SU-DHL-6 (cell line): ENCODE data around the gene MRPL2.

Experiments
- H2AFZ ChIP-seq: fragments of 200-600 bp; sonication (generic); 2 replicates; pipeline ENCODE4 v1.6.1; 2014; ENCODE audit warnings: low read depth, mild to moderate bottlenecking, moderate library complexity, mixed read lengths, antibody characterized with exemption, low read length; ENCODE audit not compliant: severe bottlenecking
- H3F3A ChIP-seq: fragments of 200-600 bp; shearing (Covaris generic); 2 replicates; pipeline ENCODE4 v1.6.0; 2016; ENCODE audit warnings: antibody characterized with exemption, mild to moderate bottlenecking; ENCODE audit not compliant: insufficient read depth
- H3K27ac ChIP-seq: fragments of 200-600 bp; sonication (generic); 2 replicates; pipeline ENCODE4 v1.5.1; 2016; ENCODE audit warnings: low read depth, mild to moderate bottlenecking, low read length, moderate library complexity, mixed read lengths
- H3K27me3 ChIP-seq: fragments of 200-600 bp; sonication (generic), shearing (Covaris generic); 2 replicates; pipeline ENCODE4 v1.6.0; 2014; ENCODE audit warnings: mild to moderate bottlenecking, low read length
- H3K36me3 ChIP-seq: fragments of 200-600 bp; sonication (generic); 2 replicates; pipeline ENCODE4 v1.6.1; 2014; ENCODE audit warnings: mild to moderate bottlenecking, low read length, mixed read lengths
- H3K4me2 ChIP-seq: fragments of 300-600, 200-600 bp; shearing (Covaris generic), sonication (generic); 2 replicates; pipeline ENCODE4 v1.6.0; 2014; ENCODE audit warnings: low read length, low read depth, mild to moderate bottlenecking; ENCODE audit not compliant: poor library complexity, severe bottlenecking
- H3K4me3 ChIP-seq: fragments of 200-600 bp; sonication (generic); 2 replicates; pipeline ENCODE4 v1.5.1; 2014; ENCODE audit warnings: antibody characterized with exemption, low read length, mild to moderate bottlenecking, mixed read lengths; ENCODE audit not compliant: insufficient read depth, poor library complexity, severe bottlenecking
- H3K79me2 ChIP-seq: fragments of 200-600 bp; sonication (generic); 2 replicates; pipeline ENCODE4 v1.6.1; 2014; ENCODE audit warnings: mild to moderate bottlenecking, low read length, moderate library complexity; ENCODE audit not compliant: insufficient read depth
- H3K9ac ChIP-seq: fragments of 200-600 bp; sonication (generic); 2 replicates; pipeline ENCODE4 v1.7.0; 2014; ENCODE audit warnings: mild to moderate bottlenecking, low read length
- H3K9me2 ChIP-seq: fragments of 200-600 bp; sonication (generic); replicated peaks from 2 replicates; pipeline ENCODE4 v1.6.1; 2014; ENCODE audit warnings: low read length; ENCODE audit not compliant: insufficient read depth
- H3K9me3 ChIP-seq: fragments of 200-600 bp; sonication (generic); 2 replicates; pipeline ENCODE4 v1.6.1; 2014; ENCODE audit warnings: low read length, mixed read lengths; ENCODE audit not compliant: insufficient read depth
- H4K20me1 ChIP-seq: fragments of 200-600 bp; sonication (generic); 2 replicates; pipeline ENCODE4 v1.6.1; 2014; ENCODE audit warnings: low read depth, mild to moderate bottlenecking, antibody characterized with exemption, low read length, moderate library complexity, mixed read lengths
- EZH2phosphoT487 ChIP-seq: fragments of 200-600 bp; sonication (generic), shearing (Covaris generic); conservative IDR thresholded peaks from 2 replicates; pipeline ENCODE4 v1.6.1; 2018; ENCODE audit warnings: mild to moderate bottlenecking, antibody characterized with exemption, low read length, moderate library complexity, mixed read lengths
- TF ChIP-seq, protein P1 (sequence below): fragments of 200-600 bp; sonication (generic); IDR thresholded peaks from one replicate; pipeline ENCODE4 v1.5.1; 2017; ENCODE audit warnings: antibody characterized with exemption, mild to moderate bottlenecking, low read length, moderate library complexity; ENCODE audit not compliant: insufficient read depth, poor library complexity, severe bottlenecking

The MRPL2 gene

DNA sequence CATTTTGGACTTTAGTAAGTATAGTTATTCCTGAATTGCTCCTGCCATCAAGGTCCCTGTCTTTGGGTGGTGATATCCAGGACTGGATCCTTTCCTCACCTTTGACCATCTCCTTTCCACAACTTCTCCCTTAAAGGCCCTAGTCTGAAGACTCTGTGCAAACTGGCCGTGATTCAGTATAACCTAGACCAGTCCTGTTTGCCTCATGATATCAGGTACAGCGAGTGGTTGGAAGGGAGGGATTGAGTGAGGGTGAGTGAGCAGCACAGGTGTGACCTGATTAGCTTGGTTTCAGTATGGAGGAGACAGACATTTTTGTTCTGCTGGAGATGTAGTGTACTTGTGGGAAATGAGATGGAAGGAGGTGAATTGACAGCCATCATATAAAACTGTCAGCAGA, 40.1 kb downstream of the MRPL2 start:
- Histone ChIP-seq H3F3A (peaks cover 19% of the 10 kb centered on the region), H3K79me2 (peaks cover 54% of the 10 kb centered on the region), H3K9ac (no peak overlapping the region), H3K9me2 (no peaks in the 10 kb centered on the region), H3K4me2 (no peak overlapping the region), H3K4me3 (no peak overlapping the region), H3K36me3 (peaks cover 2% of the 10 kb centered on the region; the same call in 1 of the 2 replicates), H3K9me3 (no peaks in the 10 kb centered on the region), H3K27me3 (no peaks in the 10 kb centered on the region), H3K27ac (no peak overlapping the region), H2AFZ (no peak overlapping the region), H4K20me1 (no peaks in the 10 kb centered on the region)
- TF ChIP-seq EZH2phosphoT487: no peak
- TF ChIP-seq, protein P1, sequence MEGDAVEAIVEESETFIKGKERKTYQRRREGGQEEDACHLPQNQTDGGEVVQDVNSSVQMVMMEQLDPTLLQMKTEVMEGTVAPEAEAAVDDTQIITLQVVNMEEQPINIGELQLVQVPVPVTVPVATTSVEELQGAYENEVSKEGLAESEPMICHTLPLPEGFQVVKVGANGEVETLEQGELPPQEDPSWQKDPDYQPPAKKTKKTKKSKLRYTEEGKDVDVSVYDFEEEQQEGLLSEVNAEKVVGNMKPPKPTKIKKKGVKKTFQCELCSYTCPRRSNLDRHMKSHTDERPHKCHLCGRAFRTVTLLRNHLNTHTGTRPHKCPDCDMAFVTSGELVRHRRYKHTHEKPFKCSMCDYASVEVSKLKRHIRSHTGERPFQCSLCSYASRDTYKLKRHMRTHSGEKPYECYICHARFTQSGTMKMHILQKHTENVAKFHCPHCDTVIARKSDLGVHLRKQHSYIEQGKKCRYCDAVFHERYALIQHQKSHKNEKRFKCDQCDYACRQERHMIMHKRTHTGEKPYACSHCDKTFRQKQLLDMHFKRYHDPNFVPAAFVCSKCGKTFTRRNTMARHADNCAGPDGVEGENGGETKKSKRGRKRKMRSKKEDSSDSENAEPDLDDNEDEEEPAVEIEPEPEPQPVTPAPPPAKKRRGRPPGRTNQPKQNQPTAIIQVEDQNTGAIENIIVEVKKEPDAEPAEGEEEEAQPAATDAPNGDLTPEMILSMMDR: no peak

- H3K4me2 ChIP-seq: no peak overlapping the region
- no peak overlapping the region for H2AFZ ChIP-seq
- peaks cover 19% of the 10 kb centered on the region for H3F3A ChIP-seq
- no peaks in the 10 kb centered on the region for H4K20me1 ChIP-seq
- no peak overlapping the region for H3K9ac ChIP-seq
- H3K27ac ChIP-seq: no peak overlapping the region
- no peaks in the 10 kb centered on the region for H3K9me2 ChIP-seq
- no peaks in the 10 kb centered on the region for H3K9me3 ChIP-seq
- TF ChIP-seq, protein P1: no peak
- TF ChIP-seq EZH2phosphoT487: no peak
- peaks cover 48% of the 10 kb centered on the region for H3K79me2 ChIP-seq
- H3K4me3 ChIP-seq: no peak overlapping the region
- no peaks in the 10 kb centered on the region; the same call in 1 of the 2 replicates for H3K36me3 ChIP-seq
- no peaks in the 10 kb centered on the region for H3K27me3 ChIP-seq
Measured at GRCh38 chr6:43016943-43017334, 42.3 kb downstream of the MRPL2 start.

- Histone ChIP-seq H2AFZ (no peak overlapping the region), H3K4me2 (no peak overlapping the region), H3K36me3 (no peaks in the 10 kb centered on the region; the same call in 1 of the 2 replicates), H3K27me3 (no peaks in the 10 kb centered on the region), H3K4me3 (no peak overlapping the region), H3K79me2 (peaks cover 44% of the 10 kb centered on the region), H4K20me1 (no peaks in the 10 kb centered on the region), H3K27ac (no peak overlapping the region), H3K9ac (no peak overlapping the region; the same call in 1 of the 2 replicates), H3K9me2 (no peaks in the 10 kb centered on the region), H3K9me3 (no peaks in the 10 kb centered on the region), H3F3A (peaks cover 14% of the 10 kb centered on the region)
- TF ChIP-seq, protein P1: no peak
- no peak for TF ChIP-seq EZH2phosphoT487
Measured at GRCh38 chr6:43016176-43016942, 42.9 kb downstream of the MRPL2 start.
